ENCODE measurements around the gene ADGRA1. TPM values are rescaled to one million over a fixed set of nuclear protein-coding genes. Genes with fewer than 3 reads are reported as not detected.

Gene ADGRA1
- total and polyA plus RNA-seq, 2 of the 13 experiments (the other 11 are each of a cell fraction or from before 2014, with no cell fraction given) = not detected

DNA sequence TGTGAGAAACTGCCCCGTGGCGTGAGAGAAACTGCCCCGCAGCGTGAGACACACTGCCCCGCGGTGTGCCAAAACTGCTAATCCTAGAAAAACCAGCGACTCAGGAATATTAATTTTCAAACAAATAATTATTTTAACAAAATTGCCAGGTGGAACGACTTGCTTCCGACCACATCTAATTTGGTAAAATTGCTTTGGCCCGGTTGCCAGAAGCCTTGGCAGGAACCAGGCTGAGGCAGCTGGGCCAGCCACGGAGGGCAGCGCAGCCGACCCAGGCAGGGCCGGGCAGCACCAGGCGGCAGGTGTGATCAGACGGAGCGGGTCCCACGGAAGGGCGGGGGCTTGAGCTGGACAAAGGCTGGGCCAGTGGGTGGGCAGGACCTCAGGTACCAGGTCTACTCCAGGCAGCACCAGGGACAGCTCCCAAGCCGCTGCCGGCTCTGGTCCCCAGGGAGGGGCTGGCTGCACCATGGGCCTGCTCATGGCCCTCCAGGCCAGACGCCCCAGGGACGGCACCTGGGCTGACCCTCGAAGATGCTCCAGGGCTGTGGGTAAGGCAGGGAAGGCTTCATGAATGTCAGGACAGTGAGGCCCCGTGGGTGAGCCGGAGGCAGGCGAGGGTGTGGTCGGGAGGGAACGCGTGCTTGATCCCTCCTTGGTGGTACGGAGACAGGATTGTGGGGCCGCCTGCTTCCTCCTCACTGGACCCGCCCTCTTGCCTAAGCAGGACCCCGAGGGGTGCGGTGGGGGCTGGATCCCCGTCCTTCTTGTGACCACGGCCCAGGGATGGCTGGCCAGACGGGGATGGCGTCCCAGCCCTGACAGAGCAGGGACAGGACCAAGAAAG lies 7.7 kb upstream of the ADGRA1 start:
- Histone ChIP-seq H3K9me3 (ENCODE audit: low read length) (no peaks in the 10 kb centered on the region), H4K20me1 (ENCODE audit: insufficient read depth, low read length) (peaks cover 6% of the 10 kb centered on the region; the same call in 1 of the 2 replicates), H3K4me1 (ENCODE audit: insufficient read depth, low read length) (no peaks in the 10 kb centered on the region), H3K9ac (ENCODE audit: insufficient read depth, low read depth, low read length) (no peak overlapping the region), H3K27ac (ENCODE audit: extremely low read length, insufficient read depth, low read length) (no peak overlapping the region), H3K27me3 (ENCODE audit: control insufficient read depth in 1 of 2, insufficient read depth in 2 of 2, low read length in 2 of 2) (peaks cover 18 to 51% of the 10 kb centered on the region in 2 experiments), H3K4me2 (ENCODE audit: low read depth, low read length) (no peak overlapping the region), H3K36me3 (replicated peaks in 1 of 2; ENCODE audit: control insufficient read depth in 1 of 2, insufficient read depth in 2 of 2, low read length in 2 of 2) (no peaks in the 10 kb centered on the region), H3K4me3 (replicated peaks in 1 of 3; ENCODE audit: insufficient read depth in 1 of 3, low read depth in 2 of 3, low read length in 3 of 3) (no peak overlapping the region), H3K79me2 (ENCODE audit: insufficient read depth, low read length) (no peaks in the 10 kb centered on the region), H2AFZ (ENCODE audit: low read length) (no peak overlapping the region)
- ATAC-seq = peak; percentile 59
- DNase-seq (ENCODE audit: low spot score) = no peak
- no peak for FAIRE-seq
- in situ Hi-C loops (cut with HindIII; ENCODE audit: extremely low pct_ligation_motif_present, low pct_unique_long_range_greater_than_20kb) (no loop called here), intact Hi-C loops (cut with micrococcal nuclease; ENCODE audit: unreplicated experiment) (no loop called here)
- BruUV-seq (replicated peaks) = no TSS peak
- TF ChIP-seq REST (IDR thresholded peaks at IDR 0.05; ENCODE audit: borderline replicate concordance in 1 of 2, low read depth in 1 of 2, low read length in 2 of 2) (peak; percentile 92), ZBTB10 (CRISPR knock-in tag; IDR thresholded peaks at IDR 0.05; ENCODE audit: borderline replicate concordance) (0 out of 2 replicates have a peak, but pooled peaks have one; percentile 27), MIER2 (CRISPR knock-in tag; IDR thresholded peaks at IDR 0.05) (peak; percentile 92), FOSL2 (CRISPR knock-in tag; IDR thresholded peaks at IDR 0.05) (no peak)
- ChIA-PET CTCF (ENCODE audit: low intra/inter-chr PET ratio, low total read pairs) (no interaction called here), POLR2A (no interaction called here)
- WGBS (ENCODE audit: low lambda C conversion rate) = 47% methylated on average over 31 of the region's 39 CpGs

Data from HepG2 (cell line).